A673 (cell line): Measurements from ENCODE around the gene SIRPD.

Experiments
- EZH2 ChIP-seq: fragments of 200-600 bp; sonication (generic); IDR thresholded peaks from 2 replicates; pipeline ENCODE4 v1.6.1; 2017; ENCODE audit warnings: borderline replicate concordance, low read depth, mild to moderate bottlenecking, mixed read lengths, antibody characterized with exemption, low read length; ENCODE audit not compliant: poor library complexity, severe bottlenecking
- TF ChIP-seq, protein P1 (sequence below): fragments of 300-800, 200-600 bp; sonication (generic); conservative IDR thresholded peaks from 2 replicates; pipeline ENCODE4 v1.5.1; 2017; ENCODE audit warnings: low read depth, mild to moderate bottlenecking, antibody characterized with exemption, low read length, moderate library complexity, mixed read lengths

DNA sequence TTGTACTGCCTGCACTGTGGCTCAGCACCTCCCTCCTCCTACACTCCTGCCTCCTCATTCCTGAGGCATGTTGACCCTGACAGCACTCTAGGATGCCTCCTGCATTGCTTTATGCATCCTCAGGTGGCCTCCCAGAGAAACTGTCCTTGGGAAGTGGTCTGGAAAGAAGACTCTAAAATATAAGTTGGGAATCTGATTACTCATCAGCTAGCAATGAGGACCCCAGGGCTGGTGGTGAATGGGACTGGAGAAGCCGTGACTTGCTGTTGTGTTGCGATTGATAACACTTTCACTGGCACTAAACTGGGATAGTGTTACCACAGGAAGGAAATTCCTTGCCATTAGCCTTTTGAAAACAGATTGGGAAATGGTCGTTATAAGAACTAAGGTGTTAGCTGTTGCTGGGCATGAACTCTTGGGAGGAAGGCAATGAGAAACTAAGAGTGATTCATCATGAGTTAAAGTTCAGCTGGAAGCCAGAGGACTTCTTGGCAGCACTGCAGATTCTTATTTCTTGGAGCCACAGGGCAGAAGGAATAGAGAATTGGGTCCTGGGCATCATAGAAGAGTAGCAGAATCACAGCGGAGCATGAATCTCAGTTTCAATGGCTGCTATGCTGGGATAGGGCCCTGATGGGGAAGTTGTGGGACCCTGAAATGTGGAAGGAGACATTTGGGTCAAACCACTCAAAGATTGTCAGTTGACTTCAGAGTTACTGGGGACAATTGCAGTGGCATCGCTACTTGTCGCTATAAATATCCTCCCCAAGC is 10.1 kb upstream of the SIRPD start:
- TF ChIP-seq, protein P1, sequence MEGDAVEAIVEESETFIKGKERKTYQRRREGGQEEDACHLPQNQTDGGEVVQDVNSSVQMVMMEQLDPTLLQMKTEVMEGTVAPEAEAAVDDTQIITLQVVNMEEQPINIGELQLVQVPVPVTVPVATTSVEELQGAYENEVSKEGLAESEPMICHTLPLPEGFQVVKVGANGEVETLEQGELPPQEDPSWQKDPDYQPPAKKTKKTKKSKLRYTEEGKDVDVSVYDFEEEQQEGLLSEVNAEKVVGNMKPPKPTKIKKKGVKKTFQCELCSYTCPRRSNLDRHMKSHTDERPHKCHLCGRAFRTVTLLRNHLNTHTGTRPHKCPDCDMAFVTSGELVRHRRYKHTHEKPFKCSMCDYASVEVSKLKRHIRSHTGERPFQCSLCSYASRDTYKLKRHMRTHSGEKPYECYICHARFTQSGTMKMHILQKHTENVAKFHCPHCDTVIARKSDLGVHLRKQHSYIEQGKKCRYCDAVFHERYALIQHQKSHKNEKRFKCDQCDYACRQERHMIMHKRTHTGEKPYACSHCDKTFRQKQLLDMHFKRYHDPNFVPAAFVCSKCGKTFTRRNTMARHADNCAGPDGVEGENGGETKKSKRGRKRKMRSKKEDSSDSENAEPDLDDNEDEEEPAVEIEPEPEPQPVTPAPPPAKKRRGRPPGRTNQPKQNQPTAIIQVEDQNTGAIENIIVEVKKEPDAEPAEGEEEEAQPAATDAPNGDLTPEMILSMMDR = no peak
- TF ChIP-seq EZH2 = no peak
